Measurements from ENCODE around the gene YPEL2.

YPEL2 gene

GRCh38 chr17:59284317-59284716, 47.1 kb upstream of the YPEL2 start:
- Histone ChIP-seq H3K27ac (ENCODE audit: extremely low read depth, low read depth, low read length) (no peak overlapping the region), H3K36me3 (ENCODE audit: control insufficient read depth in 2 of 2, insufficient read depth in 1 of 2, low read length in 2 of 2) (no peaks in the 10 kb centered on the region; a peak in 1 of 3 replicates), H3K9me3 (ENCODE audit: control insufficient read depth, insufficient read depth, low read depth, low read length) (no peaks in the 10 kb centered on the region), H3K4me3 (ENCODE audit: low read depth, low read length) (no peak overlapping the region), H3K4me1 (ENCODE audit: control insufficient read depth, insufficient read depth, low read length) (no peaks in the 10 kb centered on the region)
- POLR2A ChIA-PET = no interaction called here
- CTCF ChIA-PET = no interaction called here
- TF ChIP-seq ZNF521 (tag by site-specific recombination; IDR thresholded peaks at IDR 0.05) (no peak), BCL6B (tag by site-specific recombination; IDR thresholded peaks at IDR 0.05) (no peak), PRDM1 (tag by site-specific recombination; IDR thresholded peaks at IDR 0.05) (no peak), ZNF776 (tag by site-specific recombination; IDR thresholded peaks at IDR 0.05; ENCODE audit: borderline replicate concordance) (no peak), TCF7L2 (IDR thresholded peaks at IDR 0.05; ENCODE audit: borderline replicate concordance, low read depth, low read length) (no peak), ZNF132 (tag by site-specific recombination; IDR thresholded peaks at IDR 0.05; ENCODE audit: borderline replicate concordance) (no peak), GLIS1 (tag by site-specific recombination; IDR thresholded peaks at IDR 0.05) (no peak), ZNF544 (tag by site-specific recombination; IDR thresholded peaks at IDR 0.05) (no peak), ZNF747 (tag by site-specific recombination; IDR thresholded peaks at IDR 0.05) (no peak), ZBTB6 (tag by site-specific recombination; IDR thresholded peaks at IDR 0.05) (no peak), ZFP37 (tag by site-specific recombination; IDR thresholded peaks at IDR 0.05) (no peak), ZNF658 (tag by site-specific recombination; IDR thresholded peaks at IDR 0.05) (no peak), ZNF664 (tag by site-specific recombination; IDR thresholded peaks at IDR 0.05) (no peak), ZNF518A (tag by site-specific recombination; conservative IDR thresholded peaks at IDR 0.05; ENCODE audit: low read depth) (no peak), GFI1B (tag by site-specific recombination; IDR thresholded peaks at IDR 0.05) (no peak)

- ChIA-PET CTCF (interaction anchor here (0.7 kb wide), 1 partner anchor 541 kb away, joined by 3 read pairs; no protein-coding TSS in a partner anchor), POLR2A (no interaction called here)
- H3K36me3 ChIP-seq (ENCODE audit: control insufficient read depth in 2 of 2, insufficient read depth in 1 of 2, low read length in 2 of 2) = no peaks in the 10 kb centered on the region
- H3K4me3 ChIP-seq (ENCODE audit: low read depth, low read length) = no peak overlapping the region
- peaks cover 8% of the 10 kb centered on the region for H3K4me1 ChIP-seq (ENCODE audit: control insufficient read depth, insufficient read depth, low read length)
- TF ChIP-seq SETDB1 (IDR thresholded peaks at IDR 0.05; ENCODE audit: insufficient read length, low read length) (peak; percentile 20), ZNF398 (tag by site-specific recombination; IDR thresholded peaks at IDR 0.05) (no peak), ZBTB1 (tag by site-specific recombination; IDR thresholded peaks at IDR 0.05) (no peak), ZXDB (tag by site-specific recombination; IDR thresholded peaks at IDR 0.05) (no peak), MZF1 (tag by site-specific recombination; IDR thresholded peaks at IDR 0.05; ENCODE audit: borderline replicate concordance) (peak; percentile 92; the same call in 1 of the 2 replicates)
- no peaks in the 10 kb centered on the region for H3K9me3 ChIP-seq (ENCODE audit: control insufficient read depth, insufficient read depth, low read depth, low read length)
- H3K27ac ChIP-seq (ENCODE audit: extremely low read depth, low read depth, low read length) = no peak overlapping the region
These were observed 44.0 kb upstream of the YPEL2 start for GRCh38 chr17:59287452-59287851.

Measured in HEK293 (cell line).